ENCODE data around the gene GMDS. TPM values are rescaled to one million over a fixed set of nuclear protein-coding genes. Genes with fewer than 3 reads are reported as not detected.
A peak's percentile ranks its signal among the peaks of the same experiment; 100 is the strongest.

Gene GMDS
- total RNA-seq, 2 experiments from 2014 or later = 29.2 to 34.3 TPM

DNA sequence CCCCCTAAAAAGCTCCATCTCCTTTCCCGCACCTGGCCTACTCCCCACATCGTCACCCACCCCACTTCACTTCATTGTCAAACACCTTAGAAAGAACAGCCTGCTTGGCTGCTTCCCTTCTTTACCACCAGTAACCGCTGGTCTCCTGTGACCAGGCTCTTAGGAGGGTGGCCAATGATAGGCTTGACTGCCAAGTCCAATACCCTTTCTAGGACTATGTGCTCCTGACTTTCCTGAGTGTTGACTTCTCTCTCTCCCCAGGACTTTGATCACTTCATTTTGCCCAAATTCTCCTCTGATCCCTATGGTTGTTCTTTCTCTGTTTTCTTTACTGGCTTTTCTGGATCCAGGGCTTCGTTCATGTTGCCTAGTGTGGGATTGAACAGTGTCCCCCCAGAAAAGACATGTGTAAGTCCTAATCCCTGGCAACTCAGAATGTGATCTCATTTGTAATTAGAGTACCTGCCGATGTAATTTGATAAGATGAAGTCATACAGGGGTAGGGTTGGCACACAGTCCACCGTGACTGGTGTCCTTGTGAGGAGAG is 254.0 kb downstream of the GMDS start:
- peaks cover 7% of the 10 kb centered on the region for H3K9me3 Mint-ChIP-seq
- ATAC-seq (ENCODE audit: low read depth) (no peak), DNase-seq (no peak)
- no peaks in the 10 kb centered on the region for H3K4me1 Mint-ChIP-seq
- POLR2A ChIA-PET = no interaction called here
- H3K27ac Mint-ChIP-seq = peak overlapping the region; percentile 9
- H3K27me3 Mint-ChIP-seq = no peaks in the 10 kb centered on the region
- peaks cover 8% of the 10 kb centered on the region for H3K36me3 Mint-ChIP-seq
- no peak overlapping the region for H3K4me3 Mint-ChIP-seq

DNA sequence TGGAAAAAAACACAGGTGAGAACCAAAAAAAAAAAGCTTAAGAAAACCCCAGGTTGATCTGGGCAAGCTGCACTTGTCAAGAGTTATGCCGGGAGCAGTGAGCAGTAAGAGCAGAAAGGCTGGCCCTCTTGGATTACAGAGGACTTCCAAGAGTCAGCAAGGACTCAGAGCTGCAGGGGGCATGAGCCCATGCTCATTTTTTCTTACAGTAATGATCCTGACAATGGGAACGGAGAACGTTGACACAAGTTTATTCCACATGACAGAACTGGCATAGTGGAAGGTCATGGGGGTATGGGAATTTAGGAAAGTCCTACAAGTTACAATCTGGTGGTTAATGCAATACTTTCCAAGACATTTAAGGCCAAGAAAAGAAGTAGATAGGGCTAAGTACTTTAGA is 256.6 kb downstream of the GMDS start:
- Mint-ChIP-seq H3K27ac (no peak overlapping the region), H3K27me3 (no peaks in the 10 kb centered on the region), H3K36me3 (peaks cover 12% of the 10 kb centered on the region), H3K4me1 (no peaks in the 10 kb centered on the region), H3K4me3 (no peak overlapping the region), H3K9me3 (peaks cover 13% of the 10 kb centered on the region)
- POLR2A ChIA-PET = no interaction called here
- DNase-seq (no peak), ATAC-seq (ENCODE audit: low read depth) (no peak)

DNA sequence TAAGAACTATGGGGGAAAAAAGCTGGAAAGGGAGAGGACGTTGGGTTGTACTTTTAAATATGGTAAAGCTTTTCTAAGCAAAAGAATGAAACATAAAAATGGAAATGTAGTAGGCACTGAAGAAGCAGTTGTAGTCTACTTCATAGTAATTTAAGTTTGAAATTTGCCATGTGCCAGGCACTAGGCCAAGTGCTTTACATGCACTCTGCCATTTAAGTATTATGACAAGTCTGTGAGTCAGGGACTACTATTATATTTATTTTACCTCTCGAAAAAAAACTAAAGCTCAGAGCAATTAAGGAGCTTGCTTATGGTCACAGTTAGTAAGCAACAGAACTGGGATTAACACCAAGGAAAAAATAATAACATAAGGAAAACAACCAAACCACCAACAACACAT is 257.8 kb downstream of the GMDS start:
- no peak overlapping the region for H3K27ac Mint-ChIP-seq
- H3K4me3 Mint-ChIP-seq = no peak overlapping the region
- POLR2A ChIA-PET = no interaction called here
- DNase-seq (no peak), ATAC-seq (ENCODE audit: low read depth) (no peak)
- H3K9me3 Mint-ChIP-seq = peaks cover 20% of the 10 kb centered on the region
- H3K4me1 Mint-ChIP-seq = no peaks in the 10 kb centered on the region
- peaks cover 21% of the 10 kb centered on the region for H3K36me3 Mint-ChIP-seq
- no peaks in the 10 kb centered on the region for H3K27me3 Mint-ChIP-seq

DNA sequence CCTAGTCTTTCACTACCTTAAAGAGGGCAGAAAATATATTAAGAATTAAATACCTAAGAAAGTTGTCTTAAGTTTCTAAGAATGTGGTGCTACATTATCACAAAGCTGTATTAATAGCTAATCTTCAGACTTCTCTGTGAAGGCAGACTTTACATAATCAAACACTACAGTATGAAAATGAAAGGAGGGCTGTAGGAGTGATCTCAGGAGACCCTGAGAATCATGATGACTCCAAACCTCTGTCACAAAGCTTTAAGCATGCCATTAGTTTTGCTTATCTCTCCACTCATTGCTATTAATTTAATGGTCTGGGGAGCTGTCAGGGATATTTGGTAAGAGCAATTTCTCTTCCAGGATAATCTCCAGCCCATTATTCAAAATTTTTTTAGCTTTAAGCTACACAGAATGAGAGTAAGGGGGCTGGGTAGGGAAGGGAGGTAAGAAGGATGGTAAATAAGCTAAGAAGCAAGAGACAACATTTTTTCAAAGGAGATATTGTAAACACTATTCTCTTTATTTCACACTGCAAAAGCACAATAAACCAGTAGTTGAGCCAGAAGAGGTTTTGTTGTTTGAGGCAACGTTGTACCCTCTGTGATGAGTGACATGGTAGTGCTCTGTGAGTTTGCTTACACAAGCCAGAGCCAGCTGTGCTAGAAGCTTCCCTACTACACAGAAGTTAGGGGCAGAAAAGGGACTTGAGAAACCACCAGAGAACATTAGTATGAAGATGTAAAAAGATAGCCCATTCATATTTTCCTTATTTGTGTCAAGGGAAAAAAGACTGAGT is 258.8 kb downstream of the GMDS start:
- DNase-seq (no peak), ATAC-seq (ENCODE audit: low read depth) (no peak)
- POLR2A ChIA-PET = no interaction called here
- H3K27ac Mint-ChIP-seq = no peak overlapping the region
- H3K9me3 Mint-ChIP-seq = peaks cover 19% of the 10 kb centered on the region
- peaks cover 21% of the 10 kb centered on the region for H3K36me3 Mint-ChIP-seq
- H3K27me3 Mint-ChIP-seq = no peaks in the 10 kb centered on the region
- no peak overlapping the region for H3K4me3 Mint-ChIP-seq
- no peaks in the 10 kb centered on the region for H3K4me1 Mint-ChIP-seq

DNA sequence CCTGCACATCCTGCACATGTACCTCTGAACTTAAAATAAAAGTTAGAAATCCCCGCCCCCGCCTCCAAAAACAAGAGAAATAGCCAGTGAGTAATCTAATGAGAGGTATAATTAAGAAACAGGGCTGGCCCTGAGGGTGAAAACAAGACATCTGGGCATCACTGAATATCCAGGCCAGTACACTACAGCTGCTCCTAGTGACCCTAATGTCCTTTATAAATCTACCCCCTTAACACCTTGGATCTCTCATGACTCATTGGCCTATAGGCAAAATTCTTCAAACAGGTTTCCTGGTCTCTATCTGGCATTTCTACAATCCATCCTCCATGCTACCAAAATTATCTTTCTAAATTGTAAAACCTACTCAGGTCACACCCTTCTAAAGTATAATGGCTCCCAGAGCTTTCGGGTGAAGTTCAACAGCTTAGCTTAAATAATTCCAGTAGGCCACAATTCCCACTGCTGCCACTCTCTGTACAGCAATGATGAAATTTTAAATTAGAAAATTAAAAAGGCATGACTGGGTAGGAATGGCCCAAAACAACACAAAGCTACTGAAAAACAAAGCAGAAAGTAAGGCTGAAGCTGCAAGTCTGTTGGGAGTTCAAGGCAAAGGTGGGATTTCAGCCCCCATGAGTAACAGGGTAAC is 260.9 kb downstream of the GMDS start:
- H3K36me3 Mint-ChIP-seq = peaks cover 35% of the 10 kb centered on the region

DNA sequence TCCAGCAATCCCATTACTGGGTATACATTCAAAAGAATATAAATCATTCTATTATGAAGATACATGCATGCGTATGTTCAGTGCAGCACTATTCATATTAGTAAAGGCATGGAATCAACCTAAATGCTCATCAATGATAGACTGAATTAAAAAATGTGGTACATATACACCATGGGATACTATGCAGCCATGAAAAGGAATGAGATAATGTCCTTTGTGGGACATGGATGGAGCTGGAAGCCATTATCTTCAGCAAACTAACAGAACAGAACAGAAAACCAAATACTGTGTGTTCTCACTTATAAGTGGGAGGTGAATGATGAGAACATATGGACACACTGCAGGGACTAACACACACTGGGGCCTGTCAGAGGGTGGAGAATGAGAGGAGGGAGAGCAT is 261.6 kb downstream of the GMDS start:
- Mint-ChIP-seq H3K4me1 (no peaks in the 10 kb centered on the region), H3K27ac (no peak overlapping the region), H3K36me3 (peaks cover 40% of the 10 kb centered on the region), H3K27me3 (no peaks in the 10 kb centered on the region), H3K9me3 (peaks cover 36% of the 10 kb centered on the region), H3K4me3 (no peak overlapping the region)
- ATAC-seq (ENCODE audit: low read depth) (no peak), DNase-seq (no peak)
- POLR2A ChIA-PET = no interaction called here

More for the DNA sequence above, 260.9 kb downstream of the GMDS start:
- no peak overlapping the region for H3K4me3 Mint-ChIP-seq
- H3K4me1 Mint-ChIP-seq = no peaks in the 10 kb centered on the region
- H3K27ac Mint-ChIP-seq = no peak overlapping the region
- H3K9me3 Mint-ChIP-seq = peaks cover 32% of the 10 kb centered on the region
- POLR2A ChIA-PET = no interaction called here
- H3K27me3 Mint-ChIP-seq = no peaks in the 10 kb centered on the region
- ATAC-seq (ENCODE audit: low read depth) = no peak
- DNase-seq = no peak

DNA sequence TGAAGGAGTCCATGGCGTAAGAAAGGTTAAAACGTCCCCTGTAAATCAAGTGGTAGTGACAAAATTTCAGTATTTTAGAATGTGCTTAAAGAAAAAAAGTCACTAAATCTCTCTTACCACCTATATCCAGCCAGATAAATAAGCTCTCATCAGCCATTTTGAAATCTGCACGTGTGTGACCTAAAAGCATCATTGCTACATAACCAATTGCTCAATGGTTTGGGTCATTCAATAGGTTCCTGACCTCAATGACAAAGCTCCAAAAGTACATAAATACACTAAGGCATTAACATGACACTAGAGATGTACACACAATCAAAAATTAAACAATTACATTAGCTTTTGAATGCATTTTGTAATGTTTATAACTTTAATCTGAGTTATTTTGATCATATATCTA is 272.4 kb downstream of the GMDS start:
- Mint-ChIP-seq H3K4me3 (no peak overlapping the region), H3K27me3 (no peaks in the 10 kb centered on the region), H3K27ac (no peak overlapping the region), H3K4me1 (peaks cover 6% of the 10 kb centered on the region), H3K9me3 (no peaks in the 10 kb centered on the region), H3K36me3 (peaks cover 10% of the 10 kb centered on the region)
- ATAC-seq (ENCODE audit: low read depth) (no peak), DNase-seq (no peak)
- POLR2A ChIA-PET = no interaction called here

DNA sequence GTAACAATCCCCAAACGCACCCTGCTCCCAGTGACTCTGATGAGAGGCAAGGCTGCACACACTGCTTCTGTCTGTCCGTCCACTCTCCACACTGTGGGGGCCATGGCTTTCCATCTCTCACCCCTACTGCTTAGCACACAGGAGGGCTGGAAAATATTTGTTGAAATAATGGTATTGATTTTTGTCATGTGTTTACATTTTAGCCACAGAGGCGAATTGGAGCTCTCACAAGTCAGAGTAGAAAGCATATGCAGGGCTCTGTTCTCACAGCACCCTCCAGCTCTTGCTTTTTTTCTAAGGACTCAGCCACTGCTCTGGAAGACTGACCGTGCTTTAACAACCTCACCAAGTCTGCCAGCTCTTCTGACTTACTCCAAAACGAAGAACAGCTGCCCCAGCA is 273.8 kb downstream of the GMDS start:
- DNase-seq (no peak), ATAC-seq (ENCODE audit: low read depth) (no peak)
- Mint-ChIP-seq H3K4me1 (peaks cover 6% of the 10 kb centered on the region), H3K4me3 (no peak overlapping the region), H3K27ac (no peak overlapping the region), H3K36me3 (peaks cover 4% of the 10 kb centered on the region), H3K9me3 (no peaks in the 10 kb centered on the region), H3K27me3 (no peaks in the 10 kb centered on the region)
- POLR2A ChIA-PET = no interaction called here

DNA sequence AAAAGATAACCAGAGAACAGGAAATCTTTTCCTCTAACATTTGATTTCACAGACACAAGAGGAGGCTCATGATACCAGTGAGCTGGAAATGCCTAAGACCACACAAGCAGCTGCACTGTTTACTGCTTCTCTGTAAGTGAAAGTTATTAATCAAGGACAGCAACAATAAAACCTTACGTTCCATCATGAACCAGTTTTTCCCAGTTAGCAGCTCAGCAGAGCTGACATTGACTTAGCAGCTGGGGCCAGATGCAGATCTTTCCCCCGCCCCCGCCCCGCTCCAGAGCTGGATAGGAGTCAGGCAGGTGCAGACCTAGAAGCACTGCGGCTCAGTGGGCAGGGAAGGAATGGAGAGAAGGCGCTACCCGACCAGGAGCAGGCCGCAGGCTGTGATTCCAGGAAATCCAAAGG is 275.2 kb downstream of the GMDS start:
- H3K36me3 Mint-ChIP-seq = peaks cover 4% of the 10 kb centered on the region
- H3K27ac Mint-ChIP-seq = no peak overlapping the region
- H3K9me3 Mint-ChIP-seq = no peaks in the 10 kb centered on the region
- H3K4me3 Mint-ChIP-seq = no peak overlapping the region
- H3K4me1 Mint-ChIP-seq = peaks cover 6% of the 10 kb centered on the region
- H3K27me3 Mint-ChIP-seq = no peaks in the 10 kb centered on the region
- DNase-seq (no peak), ATAC-seq (ENCODE audit: low read depth) (no peak)
- POLR2A ChIA-PET = no interaction called here

DNA sequence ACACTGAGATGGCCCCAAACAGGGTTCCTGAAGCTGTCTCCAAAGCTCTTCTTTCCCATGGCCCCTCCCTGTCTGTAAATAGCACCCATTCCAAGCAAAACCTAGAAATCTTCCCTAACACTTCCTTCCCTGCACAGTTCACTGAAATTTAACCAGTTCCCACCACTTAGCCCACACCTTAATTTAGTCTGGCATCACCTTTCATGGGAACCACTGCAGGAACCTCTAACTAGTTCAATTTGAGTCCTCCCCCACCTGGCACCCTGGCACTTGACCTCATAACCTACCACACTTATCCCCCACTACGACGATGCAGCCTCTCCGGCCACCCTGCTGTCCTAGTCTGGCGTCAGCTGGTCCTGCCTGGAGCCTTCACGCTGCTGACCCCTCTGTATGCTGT is 278.7 kb downstream of the GMDS start:
- POLR2A ChIA-PET = no interaction called here
- Mint-ChIP-seq H3K27me3 (no peaks in the 10 kb centered on the region), H3K27ac (no peak overlapping the region), H3K36me3 (peaks cover 7% of the 10 kb centered on the region), H3K4me3 (no peak overlapping the region), H3K4me1 (peaks cover 6% of the 10 kb centered on the region), H3K9me3 (no peaks in the 10 kb centered on the region)
- ATAC-seq (ENCODE audit: low read depth) = no peak
- DNase-seq = no peak

DNA sequence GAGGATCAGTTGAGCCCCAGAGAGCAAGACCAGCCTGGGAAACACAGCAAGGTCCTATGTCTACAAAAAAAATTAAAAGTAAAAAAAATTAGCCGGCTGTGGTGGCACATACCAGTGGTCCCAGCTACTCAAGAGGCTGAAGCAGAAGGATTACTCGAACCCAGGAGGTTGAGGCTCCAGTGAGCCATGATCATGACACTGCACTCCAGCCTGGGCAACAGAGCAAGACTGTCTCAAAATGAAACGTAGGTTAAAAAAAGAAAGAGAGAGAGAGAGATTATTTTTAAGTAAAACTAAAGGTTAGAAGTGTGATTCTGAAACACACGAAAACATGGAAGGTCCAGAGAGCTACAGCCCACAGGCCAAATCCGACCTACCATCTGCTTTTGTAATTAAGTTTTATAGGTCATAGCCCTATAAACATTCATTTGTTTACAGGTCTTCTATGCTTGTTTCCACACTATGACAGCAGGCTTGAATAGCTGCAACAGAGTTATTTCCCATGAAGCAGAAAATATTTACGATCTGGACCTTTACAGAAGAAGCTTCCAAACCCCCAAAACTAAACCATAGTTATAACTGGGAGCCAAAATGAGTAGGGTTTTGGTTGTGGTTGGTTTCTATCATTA is 279.7 kb downstream of the GMDS start:
- no peaks in the 10 kb centered on the region for H3K27me3 Mint-ChIP-seq
- POLR2A ChIA-PET = no interaction called here

DNA sequence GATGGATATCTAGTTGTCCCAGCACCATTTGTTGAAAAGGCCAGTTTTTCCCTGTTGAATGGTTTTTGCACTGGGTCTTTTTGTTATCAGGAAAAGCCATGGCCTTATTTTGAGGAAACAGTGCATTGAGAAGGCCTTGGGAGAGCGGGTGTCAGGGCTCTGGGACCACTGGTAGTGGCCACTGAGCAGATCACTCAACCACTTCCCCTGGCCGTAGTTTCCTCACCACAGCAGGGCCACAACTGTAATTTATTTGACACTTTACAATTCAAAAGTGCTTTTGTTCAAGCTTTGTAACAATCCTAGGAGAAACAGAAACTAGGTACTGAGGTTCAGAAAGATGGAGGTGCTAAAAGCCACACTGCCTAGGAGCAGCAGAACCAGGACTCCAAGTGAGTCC is 281.8 kb downstream of the GMDS start:
- POLR2A ChIA-PET = no interaction called here
- DNase-seq = no peak
- peaks cover 9% of the 10 kb centered on the region for H3K36me3 Mint-ChIP-seq
- H3K4me1 Mint-ChIP-seq = no peaks in the 10 kb centered on the region
- H3K4me3 Mint-ChIP-seq = no peak overlapping the region
- ATAC-seq (ENCODE audit: low read depth) = no peak
- H3K9me3 Mint-ChIP-seq = no peaks in the 10 kb centered on the region
- no peaks in the 10 kb centered on the region for H3K27me3 Mint-ChIP-seq
- H3K27ac Mint-ChIP-seq = no peak overlapping the region

More for the DNA sequence above, 279.7 kb downstream of the GMDS start:
- no peak overlapping the region for H3K27ac Mint-ChIP-seq
- no peak overlapping the region for H3K4me3 Mint-ChIP-seq
- H3K9me3 Mint-ChIP-seq = no peaks in the 10 kb centered on the region
- peaks cover 7% of the 10 kb centered on the region for H3K36me3 Mint-ChIP-seq
- no peak for DNase-seq
- H3K4me1 Mint-ChIP-seq = peaks cover 6% of the 10 kb centered on the region
- ATAC-seq (ENCODE audit: low read depth) = no peak

DNA sequence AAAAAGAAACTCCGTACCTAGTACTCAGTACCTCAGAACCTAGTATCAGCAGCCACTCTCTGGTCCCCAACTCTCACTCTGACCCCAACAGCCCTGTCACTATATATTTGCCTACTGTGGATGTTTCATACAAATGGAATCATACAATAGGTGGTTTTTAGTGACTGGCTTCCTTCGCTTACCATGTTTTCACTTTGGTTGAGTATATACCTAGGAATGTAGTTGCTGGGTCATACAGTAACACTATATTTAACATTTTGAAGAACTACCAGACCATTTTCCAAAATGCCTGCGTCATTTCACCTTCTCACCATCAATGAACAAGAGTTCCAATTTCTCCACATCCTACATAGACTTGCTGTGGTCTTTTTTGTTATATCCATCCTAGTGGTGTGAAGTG is 283.2 kb downstream of the GMDS start:
- no peak for ATAC-seq (ENCODE audit: low read depth)

More for the DNA sequence above, 283.2 kb downstream of the GMDS start:
- no peak for DNase-seq
- no peak overlapping the region for H3K27ac Mint-ChIP-seq
- no peaks in the 10 kb centered on the region for H3K27me3 Mint-ChIP-seq
- POLR2A ChIA-PET = no interaction called here
- H3K9me3 Mint-ChIP-seq = no peaks in the 10 kb centered on the region
- H3K36me3 Mint-ChIP-seq = peaks cover 9% of the 10 kb centered on the region
- H3K4me3 Mint-ChIP-seq = no peak overlapping the region
- peaks cover 5% of the 10 kb centered on the region for H3K4me1 Mint-ChIP-seq

All from activated naive CD8-positive, alpha-beta T cell treated with anti-CD3 and anti-CD28 coated beads, Interleukin-2, amount 10 ng/mL, durations not matched to agents 7 days and 5 days (primary cell).